GM23248 (cell line): ENCODE data around the gene TENM3.

Experiments
- EZH2 ChIP-seq: fragments of 200-600 bp; sonication (generic); IDR thresholded peaks from 2 replicates; pipeline ENCODE4 v1.6.1; 2018; ENCODE audit warnings: antibody characterized with exemption, mild to moderate bottlenecking; ENCODE audit not compliant: insufficient read depth, poor library complexity, severe bottlenecking
- EZH2phosphoT487 ChIP-seq: fragments of 200-600 bp; sonication (generic); IDR thresholded peaks from 2 replicates; pipeline ENCODE4 v1.6.1; 2018; ENCODE audit warnings: antibody characterized with exemption, moderate library complexity, mild to moderate bottlenecking, low read depth; ENCODE audit not compliant: insufficient read depth

GRCh38 chr4:182493377-182493776 is 250.2 kb downstream of the TENM3 start:
- no peak for TF ChIP-seq EZH2phosphoT487
- no peak for TF ChIP-seq EZH2
